GM21717 (cell line): ENCODE measurements around the gene LRRC45.
"Not testable (repeated sequence)": the region's sequence is repeated elsewhere in the genome, so short reads cannot be mapped to it uniquely, and the experiment has no call there.

Source experiments
- ATAC-seq: cut with Tn5 transposase; IDR thresholded peaks from one replicate; pipeline ENCODE4 v1.9.1; 2021; ENCODE audit warnings: mild to moderate bottlenecking, moderate library complexity; ENCODE audit not compliant: unreplicated experiment

LRRC45 gene

GRCh38 chr17:82022981-82023446, at the start of gene LRRC45:
TSS of gene LRRC45 (plus strand) at chr17:82023305. CDS start at chr17:82023644, 339 bp downstream.
- peak; percentile 75 for ATAC-seq

- no peak for ATAC-seq
Observed at GRCh38 chr17:81973432-81973831, 49.7 kb upstream of the LRRC45 start.

- ATAC-seq, result peak; percentile 7
Observed at GRCh38 chr17:81976332-81977210, 46.5 kb upstream of the LRRC45 start.

- peak; percentile 61 for ATAC-seq
Observed at GRCh38 chr17:81977211-81977808, 45.8 kb upstream of the LRRC45 start, which contains the start of gene ASPSCR1. TSS of gene ASPSCR1 (plus strand) at chr17:81977629. CDS start at chr17:81977647, 18 bp downstream.

DNA sequence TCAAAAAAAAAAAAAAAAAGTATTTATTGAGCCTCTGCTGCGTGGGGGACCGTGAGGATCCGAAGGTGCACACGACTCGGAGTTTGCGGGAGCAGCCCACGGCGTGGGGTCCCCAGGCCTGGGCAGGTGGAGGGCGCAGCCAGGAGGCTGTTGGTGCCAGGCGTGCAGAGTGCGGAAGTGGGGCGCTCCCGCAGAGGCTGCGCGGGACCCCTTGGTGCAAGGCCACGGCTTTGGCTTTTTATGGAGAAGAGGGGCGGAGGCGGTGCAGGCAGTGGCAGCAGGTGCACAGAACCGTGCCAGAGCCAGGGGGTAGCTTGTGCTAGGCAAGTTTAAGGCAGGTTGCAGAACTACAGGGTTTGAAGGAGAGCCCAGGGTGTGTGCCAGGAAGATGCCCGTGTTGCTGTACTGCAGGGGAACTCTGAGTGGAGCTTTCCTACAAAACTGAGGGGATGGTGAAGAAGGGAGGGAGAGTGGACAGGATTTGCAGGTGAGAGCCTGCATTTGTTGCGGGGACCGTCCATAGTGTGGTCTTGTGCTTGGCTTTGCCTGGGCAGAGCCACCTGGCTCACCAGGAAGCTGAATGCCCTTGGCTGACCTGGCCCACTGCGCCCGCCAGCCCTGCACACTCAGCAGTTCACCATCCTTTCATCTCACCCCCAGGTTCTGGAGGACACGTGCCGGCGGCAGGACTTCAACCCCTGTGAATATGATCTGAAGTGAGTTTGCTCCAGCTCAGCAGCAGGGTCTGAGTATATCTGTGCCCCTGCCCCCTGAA, 44.4 kb upstream of the LRRC45 start:
- no peak for ATAC-seq

GRCh38 chr17:81980122-81980521, 43.0 kb upstream of the LRRC45 start:
- ATAC-seq, result no peak

DNA sequence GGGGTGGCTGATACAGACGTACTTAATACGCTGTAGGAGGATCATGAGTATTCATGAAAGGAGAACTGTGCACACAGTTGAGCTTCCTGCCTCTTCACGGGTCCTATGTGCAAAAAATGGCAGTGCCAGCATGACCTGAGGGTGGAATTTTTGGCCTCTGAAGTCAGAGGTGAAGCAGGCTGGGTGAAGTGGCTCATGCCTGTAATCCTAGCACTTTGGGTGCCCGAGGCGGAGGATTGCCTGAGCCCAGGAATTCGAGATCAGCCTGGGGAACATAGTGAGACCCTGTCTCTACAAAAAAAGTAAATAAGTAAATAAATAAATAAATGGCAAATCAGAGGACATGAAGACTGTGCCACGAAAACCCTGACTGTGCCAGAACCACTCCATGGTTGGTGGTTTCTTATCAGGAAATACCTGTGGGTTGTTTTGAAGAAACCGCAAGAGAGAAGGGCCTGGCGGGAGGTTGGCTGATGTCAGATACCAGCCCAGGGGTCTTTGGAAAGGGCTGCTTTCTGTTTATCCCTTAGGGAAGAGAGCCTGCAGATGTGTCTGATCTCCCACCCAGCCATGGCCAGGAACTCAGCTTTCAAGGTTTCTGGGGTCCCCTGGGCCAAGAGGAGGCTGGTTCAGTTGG, 42.3 kb upstream of the LRRC45 start:
- no peak for ATAC-seq

- ATAC-seq, result not testable (repeated sequence)
Observed at GRCh38 chr17:81981511-81981910, 41.6 kb upstream of the LRRC45 start.

GRCh38 chr17:81983011-81983638, 40.0 kb upstream of the LRRC45 start:
- ATAC-seq, result no peak

GRCh38 chr17:81983639-81984373, 39.3 kb upstream of the LRRC45 start:
- ATAC-seq, result no peak

GRCh38 chr17:81984773-81985410, 38.2 kb upstream of the LRRC45 start:
- ATAC-seq, result no peak

- ATAC-seq, result no peak
Observed at GRCh38 chr17:81986606-81987005, 36.5 kb upstream of the LRRC45 start.

DNA sequence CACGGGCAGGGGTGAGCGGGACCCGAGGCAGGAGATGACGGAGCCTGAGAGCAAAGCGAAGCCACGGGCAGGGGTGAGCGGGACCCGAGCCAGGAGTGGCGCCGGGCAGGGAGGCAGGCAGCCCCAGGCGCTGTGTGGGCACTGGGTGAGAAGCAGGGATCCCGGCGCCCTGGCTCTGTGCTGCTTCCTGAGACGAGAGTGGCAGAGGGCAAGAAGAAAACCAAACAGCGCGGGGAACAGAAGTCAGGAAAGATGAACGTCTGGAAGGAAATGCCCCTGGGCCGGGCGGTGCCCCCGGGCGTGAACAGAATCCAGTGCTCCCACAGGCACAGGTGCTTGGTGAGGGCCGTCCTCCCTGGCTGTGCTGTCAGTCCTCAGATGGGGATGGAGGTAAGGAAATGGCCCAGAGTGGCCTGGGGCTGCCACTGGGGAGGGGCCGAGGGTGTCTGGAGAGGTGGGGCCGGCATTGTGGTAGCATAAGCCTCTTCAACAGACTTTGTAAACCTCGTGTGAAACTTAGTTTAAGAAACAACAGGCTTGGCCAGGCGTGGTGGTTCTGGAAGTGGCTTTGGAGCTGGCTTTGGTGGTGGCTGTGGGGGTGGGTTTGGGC, 35.8 kb upstream of the LRRC45 start:
- no peak for ATAC-seq

- ATAC-seq, result no peak
Observed at GRCh38 chr17:81990836-81991683, 32.0 kb upstream of the LRRC45 start.

GRCh38 chr17:81991684-81992305, 31.3 kb upstream of the LRRC45 start:
- ATAC-seq, result no peak

DNA sequence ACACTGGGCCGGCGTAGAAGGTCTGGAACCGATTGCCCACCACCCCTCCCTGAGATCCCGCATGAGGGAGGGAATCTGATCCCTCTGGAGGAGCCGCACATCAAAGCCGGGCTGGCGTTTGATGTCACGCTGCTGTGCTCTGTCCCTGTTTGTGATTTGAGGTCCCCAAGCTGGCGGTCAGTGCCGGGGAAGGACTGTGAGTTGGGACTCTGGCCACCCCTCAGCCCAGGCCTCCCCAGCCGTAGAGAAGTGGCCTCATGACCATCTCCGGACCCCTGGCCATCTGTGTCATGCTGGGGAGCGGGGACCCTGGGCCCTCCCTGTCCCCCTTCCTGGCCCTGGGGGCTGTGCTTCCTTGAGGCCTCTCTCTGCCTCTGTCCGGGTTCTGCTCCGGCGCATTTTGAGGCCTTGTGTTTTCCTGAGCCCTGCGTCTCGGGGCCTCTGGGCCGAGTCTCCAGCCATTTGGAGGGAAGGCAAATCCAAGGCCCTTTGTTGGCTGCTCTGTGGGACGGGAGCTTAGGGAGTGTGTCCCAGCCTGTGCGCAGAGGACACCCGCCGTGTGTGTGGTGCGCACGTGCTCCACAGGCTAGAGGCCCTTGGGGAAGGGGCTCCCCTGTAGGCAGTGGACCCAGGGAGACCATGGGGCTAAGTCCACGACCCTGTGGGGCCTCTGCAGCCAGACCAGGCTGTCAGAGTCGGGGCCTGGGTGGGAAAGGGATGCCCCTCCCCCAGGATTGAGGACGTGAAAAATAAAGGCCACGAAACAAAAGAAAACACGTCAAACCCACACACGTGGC, 30.6 kb upstream of the LRRC45 start:
- ATAC-seq, result no peak
